Daoy (cell line): ENCODE data around the gene ACSF2. TPM values are rescaled to one million over a fixed set of nuclear protein-coding genes. Genes with fewer than 3 reads are reported as not detected.

Experiments used
- total RNA-seq: library from RNA; depleted of rRNA; stranded (reverse); fragments of >200 nt; shearing (Covaris generic); gene quantifications from 2 replicates; pipeline ENCODE4 v1.2.3, GENCODE V29; 2014; rRNA removed

Gene ACSF2
- total RNA-seq, 1 experiment from 2014 or later = 8.2 TPM

Other genes with a start within 250 kb of the ACSF2 start
- gene COL1A1, start 224.6 kb upstream of the ACSF2 start, total RNA-seq = 288 and 336 TPM in 2 replicates
- gene TMEM92, start 151.8 kb upstream of the ACSF2 start, total RNA-seq = 1.7 and 6.7 TPM in 2 replicates
- 12.5 and 15.6 TPM in 2 replicates for gene XYLT2, start 80.1 kb upstream of the ACSF2 start, total RNA-seq
- 81.0 and 97.9 TPM in 2 replicates for gene MRPL27, start 53.0 kb upstream of the ACSF2 start, total RNA-seq
- gene EME1, start 53.0 kb upstream of the ACSF2 start, total RNA-seq = 9.2 and 15.4 TPM in 2 replicates
- gene LRRC59, start 28.7 kb upstream of the ACSF2 start, total RNA-seq = 151 and 155 TPM in 2 replicates
- gene CHAD, start 42.7 kb downstream of the ACSF2 start, total RNA-seq = not detected in 2 replicates
- gene RSAD1, start 52.6 kb downstream of the ACSF2 start, total RNA-seq = 18.7 and 33.5 TPM in 2 replicates
- 1.5 TPM in 1 of 2 replicates, not detected in the other for gene MYCBPAP, start 82.2 kb downstream of the ACSF2 start, total RNA-seq
- gene EPN3, start 106.5 kb downstream of the ACSF2 start, total RNA-seq = not detected in 2 replicates
- gene SPATA20, start 121.0 kb downstream of the ACSF2 start, total RNA-seq = 16.4 and 40.1 TPM in 2 replicates
- gene CACNA1G, start 134.5 kb downstream of the ACSF2 start, total RNA-seq = 0.15 and 0.23 TPM in 2 replicates
- gene ABCC3, start 208.7 kb downstream of the ACSF2 start, total RNA-seq = 10.4 and 14.3 TPM in 2 replicates